ENCODE results near the gene MDH2. TPM values are rescaled to one million over a fixed set of nuclear protein-coding genes. Genes with fewer than 3 reads are reported as not detected.

The MDH2 gene
- total RNA-seq, 6 donors from 2014 or later, result 52.4 to 131 (median 111) TPM

Small RNA genes lying within 50 kb of the gene (small RNA-seq; reads per million reads assigned to genes)
- 0 reads per million in 4 donors for gene RNU6-863P

Other genes with a start within 250 kb of the MDH2 start
- gene CCL24, start 234.3 kb upstream of the MDH2 start, total RNA-seq, result 1 to 10 TPM in 4 of 6 donors, not detected in 2; 1.4 to 7.6 (median 2.7) TPM
- gene RHBDD2, start 169.1 kb upstream of the MDH2 start, total RNA-seq, result 100 to 1,000 TPM in 2 of 6 donors, 10 to 100 TPM in 4; 35.6 to 132 (median 82.5) TPM
- gene POR, start 133.0 kb upstream of the MDH2 start, total RNA-seq, result 100 to 1,000 TPM; 107 to 257 (median 194) TPM
- gene TMEM120A, start 53.5 kb upstream of the MDH2 start, total RNA-seq, result 10 to 100 TPM; 27.5 to 75.4 (median 43.1) TPM
- gene STYXL1, start 106 bp upstream of the MDH2 start, total RNA-seq, result 10 to 100 TPM; 11.1 to 71.2 (median 23.5) TPM
- gene SRRM3, start 153.8 kb downstream of the MDH2 start, total RNA-seq, result 1 to 10 TPM in 2 of 6 donors, under 1 TPM in 4; 0.30 to 1.5 (median 0.72) TPM